ENCODE results near the gene PLAGL1.

DNA sequence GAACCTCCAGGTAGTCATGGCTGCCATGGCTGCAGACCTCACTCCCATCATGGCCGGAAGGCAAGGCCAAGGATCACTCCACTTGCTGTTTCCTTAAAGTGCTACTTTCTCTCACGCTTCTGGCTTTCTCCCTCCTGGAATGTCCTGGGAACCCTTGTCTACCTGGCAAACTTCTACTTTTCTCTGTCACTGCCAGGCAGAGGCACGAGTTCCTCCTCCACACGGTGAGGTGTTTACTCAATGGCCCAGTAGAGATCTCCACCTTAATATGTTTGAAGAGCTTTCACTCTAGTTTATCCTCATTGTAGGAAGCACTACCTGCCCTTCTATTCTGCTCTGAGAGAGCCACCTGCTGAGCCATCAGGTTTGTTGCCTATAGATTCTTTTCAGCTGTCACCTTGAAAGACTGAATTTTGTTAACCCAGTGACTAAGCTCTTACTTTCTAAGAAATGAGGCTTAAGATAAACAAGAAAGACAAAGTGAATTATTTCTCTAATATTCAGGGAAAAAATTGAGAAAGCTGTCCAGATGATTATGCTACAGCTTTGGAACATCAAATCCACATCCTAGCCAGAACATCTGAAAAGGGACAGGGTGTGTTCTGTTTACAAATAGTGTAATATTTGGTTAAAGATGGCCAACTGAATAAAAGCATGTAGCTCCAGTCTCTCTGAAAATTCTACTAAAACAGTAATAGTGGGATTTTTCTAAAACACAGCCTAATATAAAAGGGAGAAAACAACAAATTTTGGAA, 54.9 kb downstream of the PLAGL1 start:
- no peak for TF ChIP-seq POLR2AphosphoS5 (IDR thresholded peaks at IDR 0.05; ENCODE audit: low read depth, low read length)
- TF ChIP-seq POLR2A (IDR thresholded peaks at IDR 0.05; ENCODE audit: low read depth, low read length) = no peak
- no peak for TF ChIP-seq TAF1 (IDR thresholded peaks at IDR 0.05; ENCODE audit: borderline replicate concordance, low read depth, low read length)
